ENCODE results near the gene NT5C1A.

The NT5C1A gene

GRCh38 chr1:39659538-39659937, 12.4 kb downstream of the NT5C1A start:
- no CpG with 5 or more reads among the region's 5 CpGs for WGBS (ENCODE audit: extremely low coverage, insufficient coverage, insufficient read length)
- H4K12ac ChIP-seq (ENCODE audit: low read depth, low read length): no peak overlapping the region

GRCh38 chr1:39659110-39659509, 12.8 kb downstream of the NT5C1A start:
- no peak overlapping the region for H2AK5ac ChIP-seq (ENCODE audit: low read length)
- H3K36me3 ChIP-seq (ENCODE audit: control insufficient read depth in 1 of 2, insufficient read depth in 2 of 2, low read length in 2 of 2): no peaks in the 10 kb centered on the region
- no peak overlapping the region for H3K27ac ChIP-seq (ENCODE audit: low read depth, low read length)
- H3K79me2 ChIP-seq (ENCODE audit: control insufficient read depth, insufficient read depth, low read length, poor library complexity): no peaks in the 10 kb centered on the region
- H3K23ac ChIP-seq (ENCODE audit: low read length): no peak overlapping the region
- H3K18ac ChIP-seq (ENCODE audit: low read length): no peak overlapping the region
- H3K9me3 ChIP-seq (ENCODE audit: insufficient read depth, low read depth, low read length): no peaks in the 10 kb centered on the region
- H4K12ac ChIP-seq (ENCODE audit: low read depth, low read length): no peak overlapping the region
- DNase-seq: no peak
- H2BK120ac ChIP-seq (ENCODE audit: insufficient read depth, low read length, poor library complexity): no peak overlapping the region
- no peak overlapping the region for H3K14ac ChIP-seq (ENCODE audit: low read length)
- H2AFZ ChIP-seq (ENCODE audit: insufficient read depth, low read length, poor library complexity): no peak overlapping the region
- H4K91ac ChIP-seq (ENCODE audit: low read depth, low read length): no peak overlapping the region
- H3K4ac ChIP-seq (ENCODE audit: low read depth, low read length): no peak overlapping the region
- no peak overlapping the region for H4K8ac ChIP-seq (ENCODE audit: low read depth, low read length)
- no peak overlapping the region for H3K4me3 ChIP-seq (ENCODE audit: low read depth, low read length)
- no peak overlapping the region for H3K4me2 ChIP-seq (ENCODE audit: low read length)
- no peaks in the 10 kb centered on the region for H3K4me1 ChIP-seq (ENCODE audit: control insufficient read depth in 1 of 2, insufficient read depth in 2 of 2, low read length in 2 of 2)
- peaks cover 4% of the 10 kb centered on the region for H3K27me3 ChIP-seq (ENCODE audit: insufficient read depth, low read length)
- H3K79me1 ChIP-seq (ENCODE audit: low read length): no peaks in the 10 kb centered on the region
- no peak overlapping the region for H3K9ac ChIP-seq (ENCODE audit: low read length)
- no CpG with 5 or more reads among the region's 12 CpGs for WGBS (ENCODE audit: extremely low coverage, insufficient coverage, insufficient read length)
- H2BK5ac ChIP-seq (ENCODE audit: low read depth, low read length, poor library complexity): no peak overlapping the region
- no peak overlapping the region for H2BK12ac ChIP-seq (ENCODE audit: low read length)

More at GRCh38 chr1:39659538-39659937, 12.4 kb downstream of the NT5C1A start:
- no peak overlapping the region for H3K14ac ChIP-seq (ENCODE audit: low read length)
- H3K9ac ChIP-seq (ENCODE audit: low read length): no peak overlapping the region
- H3K18ac ChIP-seq (ENCODE audit: low read length): no peak overlapping the region
- H4K8ac ChIP-seq (ENCODE audit: low read depth, low read length): no peak overlapping the region
- no peak overlapping the region for H3K23ac ChIP-seq (ENCODE audit: low read length)
- no peak overlapping the region for H4K91ac ChIP-seq (ENCODE audit: low read depth, low read length)
- no peaks in the 10 kb centered on the region for H3K79me2 ChIP-seq (ENCODE audit: control insufficient read depth, insufficient read depth, low read length, poor library complexity)
- H3K79me1 ChIP-seq (ENCODE audit: low read length): no peaks in the 10 kb centered on the region
- no peak overlapping the region for H3K27ac ChIP-seq (ENCODE audit: low read depth, low read length)
- no peaks in the 10 kb centered on the region for H3K4me1 ChIP-seq (ENCODE audit: control insufficient read depth in 1 of 2, insufficient read depth in 2 of 2, low read length in 2 of 2)
- H2AFZ ChIP-seq (ENCODE audit: insufficient read depth, low read length, poor library complexity): no peak overlapping the region
- no peak for DNase-seq
- H2BK5ac ChIP-seq (ENCODE audit: low read depth, low read length, poor library complexity): no peak overlapping the region
- no peak overlapping the region for H3K4me2 ChIP-seq (ENCODE audit: low read length)
- H3K4me3 ChIP-seq (ENCODE audit: low read depth, low read length): no peak overlapping the region
- H3K27me3 ChIP-seq (ENCODE audit: insufficient read depth, low read length): peaks cover 4% of the 10 kb centered on the region
- H2AK5ac ChIP-seq (ENCODE audit: low read length): no peak overlapping the region
- H3K9me3 ChIP-seq (ENCODE audit: insufficient read depth, low read depth, low read length): no peaks in the 10 kb centered on the region
- H2BK120ac ChIP-seq (ENCODE audit: insufficient read depth, low read length, poor library complexity): no peak overlapping the region
- H3K36me3 ChIP-seq (ENCODE audit: control insufficient read depth in 1 of 2, insufficient read depth in 2 of 2, low read length in 2 of 2): no peaks in the 10 kb centered on the region
- H3K4ac ChIP-seq (ENCODE audit: low read depth, low read length): no peak overlapping the region
- H2BK12ac ChIP-seq (ENCODE audit: low read length): no peak overlapping the region

GRCh38 chr1:39657923-39658485, 13.9 kb downstream of the NT5C1A start:
- Histone ChIP-seq H3K9ac (ENCODE audit: low read length) (no peak overlapping the region), H2AK5ac (ENCODE audit: low read length) (no peak overlapping the region), H3K36me3 (ENCODE audit: control insufficient read depth in 1 of 2, insufficient read depth in 2 of 2, low read length in 2 of 2) (no peaks in the 10 kb centered on the region), H2BK120ac (ENCODE audit: insufficient read depth, low read length, poor library complexity) (no peak overlapping the region), H3K27ac (ENCODE audit: low read depth, low read length) (no peak overlapping the region), H3K4ac (ENCODE audit: low read depth, low read length) (no peak overlapping the region), H3K18ac (ENCODE audit: low read length) (no peak overlapping the region), H3K23ac (ENCODE audit: low read length) (no peak overlapping the region), H4K8ac (ENCODE audit: low read depth, low read length) (peak overlapping the region; percentile 37), H3K4me2 (ENCODE audit: low read length) (no peak overlapping the region), H2BK5ac (ENCODE audit: low read depth, low read length, poor library complexity) (no peak overlapping the region), H2BK12ac (ENCODE audit: low read length) (no peak overlapping the region), H3K9me3 (ENCODE audit: insufficient read depth, low read depth, low read length) (no peaks in the 10 kb centered on the region), H3K4me3 (ENCODE audit: low read depth, low read length) (no peak overlapping the region), H3K27me3 (ENCODE audit: insufficient read depth, low read length) (peaks cover 4% of the 10 kb centered on the region), H2AFZ (ENCODE audit: insufficient read depth, low read length, poor library complexity) (peak overlapping the region; percentile 64), H4K91ac (ENCODE audit: low read depth, low read length) (no peak overlapping the region), H3K79me1 (ENCODE audit: low read length) (no peaks in the 10 kb centered on the region), H3K14ac (ENCODE audit: low read length) (no peak overlapping the region), H3K79me2 (ENCODE audit: control insufficient read depth, insufficient read depth, low read length, poor library complexity) (no peaks in the 10 kb centered on the region), H3K4me1 (ENCODE audit: control insufficient read depth in 1 of 2, insufficient read depth in 2 of 2, low read length in 2 of 2) (no peaks in the 10 kb centered on the region), H4K12ac (ENCODE audit: low read depth, low read length) (no peak overlapping the region)
- WGBS (ENCODE audit: extremely low coverage, insufficient coverage, insufficient read length): no CpG with 5 or more reads among the region's 6 CpGs
- DNase-seq: peak; percentile 55 to 80

GRCh38 chr1:39657402-39657801, 14.5 kb downstream of the NT5C1A start:
- no CpG with 5 or more reads among the region's 3 CpGs for WGBS (ENCODE audit: extremely low coverage, insufficient coverage, insufficient read length)
- Histone ChIP-seq H2BK120ac (ENCODE audit: insufficient read depth, low read length, poor library complexity) (no peak overlapping the region), H3K9me3 (ENCODE audit: insufficient read depth, low read depth, low read length) (no peaks in the 10 kb centered on the region), H2AK5ac (ENCODE audit: low read length) (no peak overlapping the region), H2BK12ac (ENCODE audit: low read length) (no peak overlapping the region), H2BK5ac (ENCODE audit: low read depth, low read length, poor library complexity) (no peak overlapping the region), H3K79me2 (ENCODE audit: control insufficient read depth, insufficient read depth, low read length, poor library complexity) (no peaks in the 10 kb centered on the region), H3K23ac (ENCODE audit: low read length) (no peak overlapping the region), H3K27ac (ENCODE audit: low read depth, low read length) (no peak overlapping the region), H3K79me1 (ENCODE audit: low read length) (no peaks in the 10 kb centered on the region), H3K36me3 (ENCODE audit: control insufficient read depth in 1 of 2, insufficient read depth in 2 of 2, low read length in 2 of 2) (no peaks in the 10 kb centered on the region), H3K14ac (ENCODE audit: low read length) (no peak overlapping the region), H4K8ac (ENCODE audit: low read depth, low read length) (no peak overlapping the region), H3K9ac (ENCODE audit: low read length) (no peak overlapping the region), H3K4ac (ENCODE audit: low read depth, low read length) (no peak overlapping the region), H3K18ac (ENCODE audit: low read length) (no peak overlapping the region), H2AFZ (ENCODE audit: insufficient read depth, low read length, poor library complexity) (no peak overlapping the region), H3K4me1 (ENCODE audit: control insufficient read depth in 1 of 2, insufficient read depth in 2 of 2, low read length in 2 of 2) (no peaks in the 10 kb centered on the region), H3K27me3 (ENCODE audit: insufficient read depth, low read length) (peaks cover 4% of the 10 kb centered on the region), H4K12ac (ENCODE audit: low read depth, low read length) (no peak overlapping the region), H3K4me3 (ENCODE audit: low read depth, low read length) (no peak overlapping the region), H4K91ac (ENCODE audit: low read depth, low read length) (no peak overlapping the region), H3K4me2 (ENCODE audit: low read length) (no peak overlapping the region)
- DNase-seq: no peak
